ENCODE measurements around the gene REG1B.

Gene REG1B, protein sequence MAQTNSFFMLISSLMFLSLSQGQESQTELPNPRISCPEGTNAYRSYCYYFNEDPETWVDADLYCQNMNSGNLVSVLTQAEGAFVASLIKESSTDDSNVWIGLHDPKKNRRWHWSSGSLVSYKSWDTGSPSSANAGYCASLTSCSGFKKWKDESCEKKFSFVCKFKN

GRCh38 chr2:79087785-79088364 lies at the start of gene REG1B:
REG1B (minus strand) TSS chr2:79087993; CDS start chr2:79087612, 381 bp downstream.
- TF ChIP-seq, protein P1, sequence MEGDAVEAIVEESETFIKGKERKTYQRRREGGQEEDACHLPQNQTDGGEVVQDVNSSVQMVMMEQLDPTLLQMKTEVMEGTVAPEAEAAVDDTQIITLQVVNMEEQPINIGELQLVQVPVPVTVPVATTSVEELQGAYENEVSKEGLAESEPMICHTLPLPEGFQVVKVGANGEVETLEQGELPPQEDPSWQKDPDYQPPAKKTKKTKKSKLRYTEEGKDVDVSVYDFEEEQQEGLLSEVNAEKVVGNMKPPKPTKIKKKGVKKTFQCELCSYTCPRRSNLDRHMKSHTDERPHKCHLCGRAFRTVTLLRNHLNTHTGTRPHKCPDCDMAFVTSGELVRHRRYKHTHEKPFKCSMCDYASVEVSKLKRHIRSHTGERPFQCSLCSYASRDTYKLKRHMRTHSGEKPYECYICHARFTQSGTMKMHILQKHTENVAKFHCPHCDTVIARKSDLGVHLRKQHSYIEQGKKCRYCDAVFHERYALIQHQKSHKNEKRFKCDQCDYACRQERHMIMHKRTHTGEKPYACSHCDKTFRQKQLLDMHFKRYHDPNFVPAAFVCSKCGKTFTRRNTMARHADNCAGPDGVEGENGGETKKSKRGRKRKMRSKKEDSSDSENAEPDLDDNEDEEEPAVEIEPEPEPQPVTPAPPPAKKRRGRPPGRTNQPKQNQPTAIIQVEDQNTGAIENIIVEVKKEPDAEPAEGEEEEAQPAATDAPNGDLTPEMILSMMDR (IDR thresholded peaks at IDR 0.05; ENCODE audit: low read depth, low read length) = no peak
- no peak within 1 kb of the TSS for H3K4me3 ChIP-seq (ENCODE audit: low read depth, low read length)

GRCh38 chr2:79131687-79132086 lies 43.9 kb upstream of the REG1B start:
- TF ChIP-seq, protein P1 (IDR thresholded peaks at IDR 0.05; ENCODE audit: low read depth, low read length) = no peak
- H3K4me3 ChIP-seq (ENCODE audit: low read depth, low read length) = no peak overlapping the region

- no peak overlapping the region for H3K4me3 ChIP-seq (ENCODE audit: low read depth, low read length)
These were observed 42.0 kb upstream of the REG1B start for GRCh38 chr2:79129804-79130203.

GRCh38 chr2:79129260-79129659 lies 41.5 kb upstream of the REG1B start:
- H3K4me3 ChIP-seq (ENCODE audit: low read depth, low read length) = no peak overlapping the region

More at GRCh38 chr2:79129804-79130203, 42.0 kb upstream of the REG1B start:
- TF ChIP-seq, protein P1 (IDR thresholded peaks at IDR 0.05; ENCODE audit: low read depth, low read length) = no peak

GRCh38 chr2:79128406-79128805 lies 40.6 kb upstream of the REG1B start:
- TF ChIP-seq, protein P1 (IDR thresholded peaks at IDR 0.05; ENCODE audit: low read depth, low read length) = no peak
- no peak overlapping the region for H3K4me3 ChIP-seq (ENCODE audit: low read depth, low read length)

More at GRCh38 chr2:79129260-79129659, 41.5 kb upstream of the REG1B start:
- TF ChIP-seq, protein P1 (IDR thresholded peaks at IDR 0.05; ENCODE audit: low read depth, low read length) = no peak

GRCh38 chr2:79125721-79125985 lies 37.9 kb upstream of the REG1B start:
- no peak overlapping the region for H3K4me3 ChIP-seq (ENCODE audit: low read depth, low read length)
- TF ChIP-seq, protein P1 (IDR thresholded peaks at IDR 0.05; ENCODE audit: low read depth, low read length) = no peak

DNA sequence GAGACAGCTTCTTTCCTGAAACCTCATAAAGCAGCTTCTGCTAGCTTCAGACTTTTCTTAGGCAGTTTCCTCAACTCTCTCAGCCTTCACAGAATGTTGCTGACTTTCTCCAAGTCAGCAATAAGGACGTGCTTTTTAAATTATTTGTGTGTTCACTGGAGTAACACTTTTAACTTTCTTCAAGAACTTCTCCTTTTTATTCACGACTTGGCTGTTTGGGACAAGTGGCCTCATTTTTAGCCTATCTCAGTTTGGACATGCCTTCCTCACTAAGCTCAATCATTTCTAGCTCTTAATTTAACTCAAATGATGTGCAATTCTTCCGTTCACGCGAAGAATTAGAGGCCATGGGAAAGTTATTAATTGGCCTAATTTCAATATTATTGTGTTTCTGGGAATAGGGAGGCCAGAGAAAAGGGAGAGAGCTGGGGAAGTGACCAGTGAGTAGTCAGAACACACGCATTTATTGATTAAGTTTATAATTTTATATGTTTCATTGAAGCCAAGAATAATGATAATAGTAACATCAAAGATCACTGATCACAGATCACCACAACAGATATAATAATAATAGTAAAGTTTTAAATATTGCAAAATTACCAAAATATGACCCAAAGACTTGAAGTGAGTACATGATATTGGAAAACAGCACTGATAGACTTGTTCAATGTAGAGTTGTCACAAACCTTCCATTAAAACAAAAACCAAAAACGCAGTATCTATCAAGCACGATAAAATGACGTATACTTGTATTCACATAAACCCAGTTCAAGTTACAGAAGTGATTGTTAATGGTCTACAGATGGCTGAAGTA lies 37.3 kb upstream of the REG1B start:
- TF ChIP-seq, protein P1 (IDR thresholded peaks at IDR 0.05; ENCODE audit: low read depth, low read length) = no peak
- H3K4me3 ChIP-seq (ENCODE audit: low read depth, low read length) = no peak overlapping the region
